GM18502 (cell line): ENCODE measurements around the gene NPIPA8.
"Not testable (repeated sequence)": the region's sequence is repeated elsewhere in the genome, so short reads cannot be mapped to it uniquely, and the experiment has no call there.

Experiments
- ATAC-seq: cut with Tn5 transposase; IDR thresholded peaks from one replicate; pipeline ENCODE4 v1.9.1; 2021; ENCODE audit warnings: mild to moderate bottlenecking; ENCODE audit not compliant: unreplicated experiment, poor library complexity

NPIPA8 gene

GRCh38 chr16:18286342-18286741 lies 50.2 kb downstream of the NPIPA8 start:
- not testable (repeated sequence) for ATAC-seq

GRCh38 chr16:18280319-18280718 lies 56.2 kb downstream of the NPIPA8 start:
- not testable (repeated sequence) for ATAC-seq

GRCh38 chr16:18276756-18277155 lies 59.8 kb downstream of the NPIPA8 start:
- ATAC-seq: not testable (repeated sequence)

GRCh38 chr16:18270171-18270570 lies 66.4 kb downstream of the NPIPA8 start:
- not testable (repeated sequence) for ATAC-seq
